Measurements from ENCODE around the gene GRIFIN.

Gene GRIFIN

DNA sequence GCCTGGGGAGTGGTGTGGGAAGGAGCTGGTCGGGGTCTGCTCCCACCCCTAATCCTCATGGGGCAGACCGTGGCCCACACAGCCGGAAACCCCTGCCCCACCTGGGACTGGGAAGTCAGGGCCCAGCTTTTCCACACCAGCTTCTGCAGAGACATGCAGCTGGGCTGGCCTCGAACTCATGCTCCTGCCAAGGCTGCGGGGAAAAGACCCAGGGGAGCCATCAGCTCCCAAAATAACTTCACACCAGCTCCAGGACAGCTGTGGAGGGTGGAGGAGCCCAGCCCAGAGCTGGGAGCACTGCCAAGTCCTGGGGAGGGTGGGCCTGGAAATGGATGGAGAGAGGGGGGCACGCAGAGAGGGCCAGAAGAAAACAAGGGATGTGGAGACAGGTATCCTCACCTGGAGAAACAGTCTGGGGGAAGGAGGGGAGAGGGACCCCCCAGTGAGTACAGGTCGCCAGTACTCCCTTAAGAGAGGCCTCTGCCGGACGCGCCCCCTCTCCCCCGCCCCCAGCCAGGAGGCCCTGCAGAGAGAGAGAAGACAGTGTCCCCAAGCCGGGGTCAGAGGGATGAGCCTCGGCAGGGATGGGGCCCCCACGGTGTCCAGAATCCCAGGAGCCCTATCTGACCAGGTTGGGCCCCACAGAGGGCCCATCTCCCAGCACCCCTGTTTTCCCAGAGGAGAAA, 11.5 kb upstream of the GRIFIN start:
- DNase-seq, result no peak
- Histone ChIP-seq H3K9me3 (peaks cover 4% of the 10 kb centered on the region; the same call in 1 of the 2 replicates), H3K36me3 (no peaks in the 10 kb centered on the region), H3K27me3 (no peaks in the 10 kb centered on the region), H3K4me3 (ENCODE audit: low read depth, low read length) (no peak overlapping the region), H3K4me1 (no peaks in the 10 kb centered on the region; the same call in 1 of the 2 replicates)
- TF ChIP-seq, protein P1, sequence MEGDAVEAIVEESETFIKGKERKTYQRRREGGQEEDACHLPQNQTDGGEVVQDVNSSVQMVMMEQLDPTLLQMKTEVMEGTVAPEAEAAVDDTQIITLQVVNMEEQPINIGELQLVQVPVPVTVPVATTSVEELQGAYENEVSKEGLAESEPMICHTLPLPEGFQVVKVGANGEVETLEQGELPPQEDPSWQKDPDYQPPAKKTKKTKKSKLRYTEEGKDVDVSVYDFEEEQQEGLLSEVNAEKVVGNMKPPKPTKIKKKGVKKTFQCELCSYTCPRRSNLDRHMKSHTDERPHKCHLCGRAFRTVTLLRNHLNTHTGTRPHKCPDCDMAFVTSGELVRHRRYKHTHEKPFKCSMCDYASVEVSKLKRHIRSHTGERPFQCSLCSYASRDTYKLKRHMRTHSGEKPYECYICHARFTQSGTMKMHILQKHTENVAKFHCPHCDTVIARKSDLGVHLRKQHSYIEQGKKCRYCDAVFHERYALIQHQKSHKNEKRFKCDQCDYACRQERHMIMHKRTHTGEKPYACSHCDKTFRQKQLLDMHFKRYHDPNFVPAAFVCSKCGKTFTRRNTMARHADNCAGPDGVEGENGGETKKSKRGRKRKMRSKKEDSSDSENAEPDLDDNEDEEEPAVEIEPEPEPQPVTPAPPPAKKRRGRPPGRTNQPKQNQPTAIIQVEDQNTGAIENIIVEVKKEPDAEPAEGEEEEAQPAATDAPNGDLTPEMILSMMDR (IDR thresholded peaks at IDR 0.05; ENCODE audit: low read depth, low read length), result no peak

DNA sequence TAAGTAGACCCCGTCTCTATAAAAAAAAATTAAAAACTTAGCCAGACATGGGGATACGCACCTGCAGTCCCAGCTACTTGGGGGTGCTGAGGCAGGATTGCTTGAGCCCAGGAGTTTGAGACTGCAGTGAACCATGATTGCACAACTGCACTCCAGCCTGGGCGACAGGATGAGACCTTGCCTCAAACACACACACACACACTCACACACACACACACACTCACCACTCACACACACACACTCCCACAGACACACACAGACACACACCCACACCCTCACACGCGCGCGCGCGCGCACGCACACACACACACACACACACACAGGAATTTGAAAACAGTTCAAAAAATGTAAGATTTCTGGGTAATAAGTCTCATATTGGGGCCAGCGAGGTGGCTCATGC, 8.7 kb upstream of the GRIFIN start:
- Histone ChIP-seq H3K36me3 (no peaks in the 10 kb centered on the region), H3K9me3 (peaks cover 4% of the 10 kb centered on the region; the same call in 1 of the 2 replicates), H3K4me3 (ENCODE audit: low read depth, low read length) (no peak overlapping the region), H3K27me3 (no peaks in the 10 kb centered on the region), H3K4me1 (no peaks in the 10 kb centered on the region; the same call in 1 of the 2 replicates)
- no peak for DNase-seq
- TF ChIP-seq, protein P1 (IDR thresholded peaks at IDR 0.05; ENCODE audit: low read depth, low read length), result no peak

DNA sequence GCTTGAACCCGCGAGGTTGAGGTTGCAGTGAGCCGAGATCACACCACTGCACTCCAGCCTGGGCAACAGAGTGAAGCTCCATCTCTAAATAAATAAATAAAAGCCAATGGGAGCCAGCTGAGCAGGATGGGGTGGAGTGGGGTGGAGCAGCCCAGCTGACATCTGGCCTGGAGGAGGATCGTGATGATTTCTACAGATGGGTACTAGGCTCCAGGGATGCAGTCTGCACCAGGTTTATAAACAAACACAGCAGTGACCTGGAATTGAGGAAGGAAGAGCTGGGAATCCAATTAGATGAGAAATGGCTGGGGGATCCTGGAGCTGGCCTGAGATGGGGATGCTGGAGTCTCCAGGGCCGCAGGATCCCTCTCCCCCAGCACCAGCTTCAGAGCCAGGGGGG, 7.3 kb upstream of the GRIFIN start:
- Histone ChIP-seq H3K36me3 (no peaks in the 10 kb centered on the region), H3K27me3 (no peaks in the 10 kb centered on the region), H3K9me3 (peaks cover 4% of the 10 kb centered on the region; the same call in 1 of the 2 replicates), H3K4me3 (ENCODE audit: low read depth, low read length) (no peak overlapping the region), H3K4me1 (no peaks in the 10 kb centered on the region; the same call in 1 of the 2 replicates)
- TF ChIP-seq, protein P1 (IDR thresholded peaks at IDR 0.05; ENCODE audit: low read depth, low read length), result no peak
- DNase-seq, result no peak

DNA sequence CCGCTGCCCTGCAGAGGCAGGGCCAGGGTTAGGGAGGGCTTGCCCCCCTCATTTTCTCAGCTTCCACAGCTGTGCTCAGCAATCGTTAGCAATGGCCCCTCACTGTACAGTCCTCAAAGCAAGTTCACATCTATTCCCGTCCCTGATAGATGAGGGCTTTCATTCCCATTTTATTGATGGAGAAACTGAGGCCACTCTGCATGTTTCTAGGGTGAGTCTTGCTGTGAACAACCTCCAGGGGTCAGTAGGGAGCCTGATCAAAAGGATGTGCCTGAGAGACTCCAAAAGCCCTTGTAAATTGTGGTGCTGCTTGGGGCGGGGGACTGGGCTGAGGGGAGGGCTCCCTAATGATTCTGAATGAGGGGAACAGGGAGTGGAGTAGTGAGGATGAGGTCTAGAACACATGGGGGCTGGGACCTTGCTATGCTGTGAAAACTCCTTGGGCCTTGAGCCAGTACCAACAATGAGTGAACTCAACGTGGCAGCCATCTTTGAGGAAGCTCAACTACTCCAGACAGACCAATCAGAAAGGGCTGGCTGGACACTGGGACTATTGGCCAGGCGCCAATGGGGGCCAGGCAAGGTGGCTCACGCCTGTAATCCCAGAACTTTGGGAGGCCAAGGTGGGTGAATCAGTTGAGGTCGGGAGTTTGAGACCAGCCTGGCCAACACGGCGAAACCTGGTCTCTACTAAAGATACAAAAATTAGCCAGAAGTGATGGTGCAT, 6.7 kb upstream of the GRIFIN start:
- no peak for DNase-seq
- H3K36me3 ChIP-seq, result no peaks in the 10 kb centered on the region
- peaks cover 4% of the 10 kb centered on the region; the same call in 1 of the 2 replicates for H3K9me3 ChIP-seq
- H3K4me1 ChIP-seq, result peaks cover 5% of the 10 kb centered on the region
- no peak overlapping the region for H3K4me3 ChIP-seq (ENCODE audit: low read depth, low read length)
- H3K27me3 ChIP-seq, result no peaks in the 10 kb centered on the region; the same call in 1 of the 2 replicates
- TF ChIP-seq, protein P1 (IDR thresholded peaks at IDR 0.05; ENCODE audit: low read depth, low read length), result peak; percentile 29

DNA sequence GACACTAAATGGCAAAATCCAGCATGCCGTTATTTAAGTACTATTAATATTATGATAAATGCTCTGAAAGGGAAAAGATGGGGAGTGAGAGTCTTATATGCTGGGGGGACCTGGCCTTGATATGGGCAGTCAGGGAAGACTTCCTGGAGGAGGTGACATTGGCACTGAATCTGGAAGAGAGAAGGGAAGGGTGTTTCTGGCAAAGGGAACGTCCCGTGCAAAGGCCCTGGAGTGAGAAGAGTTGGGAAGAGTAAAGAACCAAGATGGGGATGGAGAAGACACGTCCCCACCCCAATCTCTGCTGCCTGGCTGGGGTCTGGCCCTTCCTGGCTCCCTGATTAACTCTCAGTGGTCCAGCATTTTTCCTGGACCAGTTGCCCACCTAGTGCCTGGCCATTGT, 5.0 kb upstream of the GRIFIN start:
- H3K4me1 ChIP-seq, result peaks cover 7% of the 10 kb centered on the region

More for the DNA sequence above, 5.0 kb upstream of the GRIFIN start:
- no peaks in the 10 kb centered on the region for H3K36me3 ChIP-seq
- H3K4me3 ChIP-seq (ENCODE audit: low read depth, low read length), result no peak overlapping the region
- TF ChIP-seq, protein P1 (IDR thresholded peaks at IDR 0.05; ENCODE audit: low read depth, low read length), result no peak
- peaks cover 4% of the 10 kb centered on the region; the same call in 1 of the 2 replicates for H3K9me3 ChIP-seq
- no peaks in the 10 kb centered on the region; the same call in 1 of the 2 replicates for H3K27me3 ChIP-seq
- no peak for DNase-seq

Data from BE2C (cell line).